ENCODE results near the gene DNAJC8.

The DNAJC8 gene

GRCh38 chr1:28172713-28173150 lies 60.1 kb downstream of the DNAJC8 start:
- peak; percentile 9 for DNase-seq (ENCODE audit: low spot score)

- DNase-seq (ENCODE audit: low spot score) = no peak
Measured at GRCh38 chr1:28171246-28171645, 61.6 kb downstream of the DNAJC8 start.

- no peak for DNase-seq (ENCODE audit: low spot score)
Measured at GRCh38 chr1:28170001-28170596, 62.7 kb downstream of the DNAJC8 start.

DNA sequence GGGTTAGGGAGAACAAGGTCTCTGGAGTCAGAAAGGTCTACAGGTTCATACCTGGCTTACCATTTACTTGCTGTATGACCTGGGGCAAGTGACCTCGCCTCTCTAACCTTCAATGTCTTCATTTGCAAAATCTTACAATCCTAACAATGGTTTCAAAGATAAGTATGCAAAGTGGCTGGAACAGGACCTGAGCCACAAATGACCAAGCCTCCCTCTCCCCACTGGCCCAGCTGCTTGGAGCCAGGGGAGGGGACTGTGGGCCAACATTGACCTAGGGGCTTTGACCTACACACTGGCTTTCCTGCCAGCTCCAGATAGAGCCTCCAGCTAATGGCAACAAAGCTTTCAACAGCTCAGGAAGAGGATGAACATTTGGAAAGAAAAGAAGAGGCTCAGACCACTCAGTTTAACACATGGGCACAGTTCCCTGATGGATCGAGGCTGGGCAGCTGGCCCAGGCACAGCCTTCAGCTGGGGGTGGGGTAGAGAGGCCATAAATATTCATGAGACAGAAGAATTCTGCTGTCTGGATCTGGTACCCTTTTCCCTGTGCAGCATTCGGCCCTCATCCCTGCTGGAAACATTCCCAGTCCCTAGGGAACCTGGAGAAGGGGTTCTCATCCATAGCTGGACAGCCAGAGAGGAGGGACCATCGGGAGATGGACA lies 69.2 kb downstream of the DNAJC8 start:
- DNase-seq (ENCODE audit: low spot score) = no peak

DNA sequence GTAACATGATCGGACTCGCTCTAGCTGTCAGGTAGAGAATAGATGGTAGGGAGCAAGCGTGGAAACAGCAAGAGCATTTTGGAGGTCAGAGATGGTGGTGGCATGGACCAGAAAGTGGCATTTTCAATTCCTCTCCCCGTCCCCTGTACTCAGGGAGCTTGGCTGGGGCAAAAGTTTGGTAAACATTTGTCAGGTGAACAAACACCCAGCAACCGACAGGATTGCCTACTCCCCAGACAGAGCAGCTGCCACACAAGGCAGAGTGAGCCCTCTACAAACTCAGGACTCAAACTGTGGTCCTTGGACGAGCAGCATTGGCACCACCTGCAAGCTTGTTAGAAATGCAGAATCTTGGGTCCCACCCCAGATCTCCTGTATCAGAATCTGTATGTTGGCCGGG lies 70.7 kb downstream of the DNAJC8 start:
- no peak for DNase-seq (ENCODE audit: low spot score)

DNA sequence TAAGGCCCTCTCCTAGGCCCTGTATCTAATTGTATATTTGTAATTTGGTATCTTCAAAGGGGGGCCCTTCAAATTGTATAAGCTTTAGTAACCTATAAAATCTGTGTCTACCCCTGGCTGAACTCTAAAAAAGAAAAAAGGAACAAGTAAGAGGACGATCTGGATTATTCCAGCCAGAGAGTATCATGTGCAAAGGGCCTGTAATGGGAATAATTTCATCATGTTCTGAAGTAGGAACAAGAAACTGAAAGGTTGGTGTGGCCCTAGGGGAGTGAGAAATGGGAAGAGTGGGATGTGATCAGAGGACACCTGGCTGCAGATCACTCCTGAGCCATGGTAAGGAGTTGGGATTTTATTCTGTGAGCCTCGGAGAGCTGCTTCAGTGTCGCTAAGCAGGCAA lies 71.1 kb downstream of the DNAJC8 start:
- DNase-seq (ENCODE audit: low spot score) = no peak

DNA sequence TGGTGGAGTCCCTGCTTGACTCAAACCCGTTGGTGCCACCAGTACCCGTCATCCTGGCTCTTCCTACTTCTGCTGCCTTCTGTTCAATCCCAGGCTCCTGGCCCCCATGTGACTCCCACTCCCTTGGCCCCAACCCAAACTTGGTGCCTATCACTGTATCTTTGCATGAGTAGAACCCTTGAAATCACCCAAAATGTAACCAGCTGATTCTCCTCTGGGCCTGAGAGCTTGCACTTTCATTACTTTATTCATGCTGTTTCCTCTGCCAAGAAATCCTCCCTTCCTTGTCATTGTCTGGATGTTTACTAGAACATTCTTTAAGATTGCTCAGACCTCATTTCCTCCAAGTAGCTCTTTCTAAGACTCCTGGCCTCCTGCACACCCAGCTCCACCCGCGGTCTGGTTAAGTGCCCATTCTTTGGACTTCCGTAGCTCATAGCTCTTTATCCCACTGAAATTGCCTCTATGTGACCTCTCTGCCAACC lies 72.0 kb downstream of the DNAJC8 start:
- no peak for DNase-seq (ENCODE audit: low spot score)

DNA sequence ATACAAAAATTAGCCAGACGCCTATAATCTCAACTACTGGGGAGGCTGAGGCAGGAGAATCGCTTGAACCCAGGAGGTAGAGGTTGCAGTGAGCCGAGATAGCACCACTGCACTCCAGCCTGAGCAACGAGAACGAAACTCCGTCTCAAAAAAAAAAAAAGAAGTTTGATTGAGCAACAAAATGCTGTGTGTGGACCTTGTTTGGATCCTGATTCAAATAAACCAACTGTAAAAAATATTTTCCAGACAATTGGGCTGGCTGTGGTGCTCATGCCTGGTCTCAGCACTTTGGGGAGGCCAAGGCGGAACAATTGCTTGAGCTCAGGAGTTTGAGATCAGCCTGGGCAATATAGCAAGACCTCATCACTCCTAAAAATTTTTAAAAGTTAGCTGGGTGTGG lies 73.1 kb downstream of the DNAJC8 start:
- no peak for DNase-seq (ENCODE audit: low spot score)

DNA sequence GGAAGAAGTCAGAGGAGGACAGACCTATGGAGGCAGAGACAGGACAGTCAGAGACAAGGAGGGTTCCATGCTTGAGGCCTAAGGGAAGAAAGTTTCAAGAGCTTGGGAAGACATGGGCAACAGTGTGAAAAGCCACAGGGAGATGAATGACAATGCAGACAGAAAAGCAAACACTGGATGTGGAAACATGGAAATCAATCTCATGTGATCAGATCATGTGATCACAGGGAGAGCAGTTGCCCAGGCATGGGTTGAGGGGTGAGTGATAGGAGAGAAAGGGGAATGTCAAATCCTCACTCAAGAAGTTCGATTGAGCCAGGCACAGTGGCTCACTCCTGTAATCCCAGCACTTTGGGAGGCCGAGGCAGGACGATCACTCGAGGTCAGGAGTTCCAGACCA lies 73.6 kb downstream of the DNAJC8 start:
- DNase-seq (ENCODE audit: low spot score) = no peak

DNA sequence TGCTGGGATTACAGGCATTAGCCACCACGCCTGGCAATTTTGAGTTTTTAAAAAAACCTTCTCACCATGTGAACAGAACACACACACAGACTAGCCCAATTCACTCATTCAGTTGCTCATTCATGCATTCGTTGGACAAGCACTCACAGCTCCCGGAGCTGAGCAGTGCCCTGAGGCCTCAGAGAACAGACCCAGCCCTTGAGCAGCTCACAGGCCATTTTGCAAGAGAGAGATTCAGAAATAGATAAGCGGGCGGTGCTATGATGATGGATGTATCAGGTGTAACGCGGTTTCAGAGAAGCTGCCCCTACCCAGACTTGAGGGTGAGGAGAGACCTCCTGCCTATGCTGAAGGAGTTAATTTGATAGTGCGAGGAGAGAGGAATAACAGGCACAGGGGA lies 74.9 kb downstream of the DNAJC8 start:
- DNase-seq (ENCODE audit: low spot score) = no peak

GRCh38 chr1:28156821-28157220 lies 76.0 kb downstream of the DNAJC8 start:
- DNase-seq (ENCODE audit: low spot score) = no peak

GRCh38 chr1:28155628-28156027 lies 77.2 kb downstream of the DNAJC8 start:
- DNase-seq (ENCODE audit: low spot score) = no peak

DNA sequence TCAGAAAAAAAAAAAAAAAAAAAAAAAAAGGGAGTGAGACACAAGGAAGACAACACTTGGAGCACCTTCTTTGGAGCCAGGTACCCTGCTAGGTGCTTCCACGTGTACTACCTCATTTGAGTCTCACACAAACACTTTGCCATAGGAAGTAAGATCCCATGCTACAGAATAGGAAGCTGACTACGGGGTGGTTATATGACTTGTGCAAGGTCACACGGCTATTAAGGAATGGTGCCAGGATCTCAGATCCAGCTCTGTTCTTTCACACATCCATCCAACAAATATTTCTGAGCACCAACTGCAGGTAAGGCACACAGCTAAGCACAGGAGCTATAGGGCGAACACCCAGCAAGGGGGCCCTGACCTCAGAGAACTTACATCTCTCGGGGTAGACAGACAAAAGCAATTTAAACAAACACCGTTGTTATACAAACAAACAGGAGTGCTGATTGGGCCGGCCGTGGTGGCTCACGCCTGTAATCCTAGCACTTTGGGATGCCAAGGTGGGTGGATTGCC lies 78.7 kb downstream of the DNAJC8 start:
- DNase-seq (ENCODE audit: low spot score) = no peak

Measured in CD4-positive, alpha-beta T cell treated with Interleukin-6 at 100 ng/mL for 8 hours (primary cell).